OCI-LY7 (cell line): ENCODE results near the gene NUP62.

ENCODE experiments used
- EZH2phosphoT487 ChIP-seq: fragments of 200-600 bp; sonication (generic); IDR thresholded peaks from 2 replicates; pipeline ENCODE4 v1.6.1; 2018; ENCODE audit warnings: low read depth, borderline replicate concordance, mild to moderate bottlenecking, mixed run types, antibody characterized with exemption, low read length, moderate library complexity, mixed read lengths
- TF ChIP-seq, protein P1 (sequence below): fragments of 200-600 bp; sonication (generic); conservative IDR thresholded peaks from 2 replicates; pipeline ENCODE4 v1.5.1; 2014; ENCODE audit warnings: mild to moderate bottlenecking, antibody characterized with exemption, low read length, moderate library complexity, mixed read lengths

DNA sequence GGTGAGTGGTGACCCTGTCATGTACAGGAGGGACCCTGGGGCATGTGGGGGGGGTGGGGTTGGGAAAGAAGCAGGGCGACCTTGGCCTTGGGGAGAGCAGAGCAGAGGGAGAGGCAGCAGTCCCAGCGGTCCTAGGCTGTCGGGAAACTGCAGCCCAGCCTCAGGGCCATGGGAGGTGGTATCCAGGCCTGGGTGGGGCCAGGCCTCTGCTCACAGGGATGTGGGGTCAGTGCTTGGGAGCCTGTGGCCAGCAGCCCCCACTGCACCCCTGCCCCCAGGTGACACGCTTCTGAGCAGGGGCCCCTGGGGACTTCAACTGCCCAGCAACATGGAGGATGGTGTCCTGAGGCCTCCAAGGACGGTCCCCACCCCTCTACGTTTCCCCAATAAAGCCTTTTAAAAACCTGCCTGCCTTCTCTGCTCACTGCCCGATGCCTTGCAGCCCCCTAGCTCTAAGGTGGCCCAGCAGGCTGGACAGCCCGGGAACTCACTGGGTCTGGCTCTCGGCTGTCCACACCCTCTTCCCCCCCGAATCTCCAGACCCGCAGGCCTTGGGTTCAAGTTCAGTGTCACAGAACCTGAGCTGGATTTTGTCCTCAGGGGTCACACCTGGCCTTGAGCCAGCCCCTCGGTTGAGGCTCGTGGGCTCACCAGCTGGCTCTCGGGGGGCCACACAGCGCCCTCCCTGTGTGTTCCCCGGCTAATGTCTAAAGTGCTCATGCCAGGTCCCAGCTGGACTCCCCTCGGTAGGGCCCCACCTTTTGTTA lies 68.8 kb downstream of the NUP62 start:
- TF ChIP-seq, protein P1, sequence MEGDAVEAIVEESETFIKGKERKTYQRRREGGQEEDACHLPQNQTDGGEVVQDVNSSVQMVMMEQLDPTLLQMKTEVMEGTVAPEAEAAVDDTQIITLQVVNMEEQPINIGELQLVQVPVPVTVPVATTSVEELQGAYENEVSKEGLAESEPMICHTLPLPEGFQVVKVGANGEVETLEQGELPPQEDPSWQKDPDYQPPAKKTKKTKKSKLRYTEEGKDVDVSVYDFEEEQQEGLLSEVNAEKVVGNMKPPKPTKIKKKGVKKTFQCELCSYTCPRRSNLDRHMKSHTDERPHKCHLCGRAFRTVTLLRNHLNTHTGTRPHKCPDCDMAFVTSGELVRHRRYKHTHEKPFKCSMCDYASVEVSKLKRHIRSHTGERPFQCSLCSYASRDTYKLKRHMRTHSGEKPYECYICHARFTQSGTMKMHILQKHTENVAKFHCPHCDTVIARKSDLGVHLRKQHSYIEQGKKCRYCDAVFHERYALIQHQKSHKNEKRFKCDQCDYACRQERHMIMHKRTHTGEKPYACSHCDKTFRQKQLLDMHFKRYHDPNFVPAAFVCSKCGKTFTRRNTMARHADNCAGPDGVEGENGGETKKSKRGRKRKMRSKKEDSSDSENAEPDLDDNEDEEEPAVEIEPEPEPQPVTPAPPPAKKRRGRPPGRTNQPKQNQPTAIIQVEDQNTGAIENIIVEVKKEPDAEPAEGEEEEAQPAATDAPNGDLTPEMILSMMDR = no peak
- no peak for TF ChIP-seq EZH2phosphoT487
